RWPE2 (cell line): Measurements from ENCODE around the gene DNAJB7.
"Not testable (repeated sequence)": the region's sequence is repeated elsewhere in the genome, so short reads cannot be mapped to it uniquely, and the experiment has no call there.

Experiments used
- ATAC-seq: fragments of 200-7000 bp; cut with Tn5 transposase; 3 replicates; pipeline ENCODE4 v1.9.1; 2021; ENCODE audit warnings: low read depth
- DNase-seq: peaks from one replicate; pipeline ENCODE4 v3.0.0-alpha.2; 2020; ENCODE audit warnings: low spot score
- H3K27ac ChIP-seq: fragments of 450-650 bp; 2 replicates; pipeline ENCODE4 v1.5.1; 2017; ENCODE audit warnings: mild to moderate bottlenecking; ENCODE audit not compliant: poor library complexity, severe bottlenecking
- H3K27me3 ChIP-seq: fragments of 250-450 bp; sonication (Bioruptor Pico); 2 replicates; pipeline ENCODE4 v1.5.1; 2021; ENCODE audit warnings: mild to moderate bottlenecking, moderate library complexity; ENCODE audit not compliant: insufficient read depth, poor library complexity, severe bottlenecking
- H3K36me3 ChIP-seq: fragments of 250-450 bp; sonication (Bioruptor Pico); 2 replicates; pipeline ENCODE4 v1.5.1; 2020; ENCODE audit warnings: low read depth, mild to moderate bottlenecking, moderate library complexity
- H3K4me1 ChIP-seq: fragments of 250-450 bp; sonication (Bioruptor Pico); 2 replicates; pipeline ENCODE4 v1.5.1; 2021; ENCODE audit warnings: mild to moderate bottlenecking, moderate library complexity; ENCODE audit not compliant: insufficient read depth, poor library complexity, severe bottlenecking
- H3K4me3 ChIP-seq: fragments of 250-450 bp; sonication (Bioruptor Pico); 2 replicates; pipeline ENCODE4 v1.5.1; 2021; ENCODE audit warnings: mild to moderate bottlenecking, moderate library complexity; ENCODE audit not compliant: severe bottlenecking
- H3K9me3 ChIP-seq: fragments of 250-450 bp; sonication (Bioruptor Pico); 2 replicates; pipeline ENCODE4 v1.5.1; 2021; ENCODE audit warnings: mild to moderate bottlenecking, moderate library complexity; ENCODE audit not compliant: severe bottlenecking
- CTCF ChIP-seq: fragments of 450-650 bp; IDR thresholded peaks from one replicate; pipeline ENCODE4 v1.5.1; 2017; ENCODE audit warnings: mild to moderate bottlenecking, moderate library complexity; ENCODE audit not compliant: poor library complexity, severe bottlenecking

The DNAJB7 gene

GRCh38 chr22:40875111-40875510, 13.2 kb upstream of the DNAJB7 start:
- no peaks in the 10 kb centered on the region for H3K9me3 ChIP-seq
- peaks cover 35% of the 10 kb centered on the region for H3K36me3 ChIP-seq
- H3K27ac ChIP-seq = no peak overlapping the region
- H3K4me3 ChIP-seq = no peak overlapping the region
- no peak for DNase-seq
- ATAC-seq = no peak
- H3K4me1 ChIP-seq = no peaks in the 10 kb centered on the region
- no peak for TF ChIP-seq CTCF
- no peaks in the 10 kb centered on the region for H3K27me3 ChIP-seq

GRCh38 chr22:40874016-40874415, 12.1 kb upstream of the DNAJB7 start:
- ATAC-seq = no peak
- peaks cover 44% of the 10 kb centered on the region for H3K36me3 ChIP-seq
- DNase-seq = no peak
- no peak for TF ChIP-seq CTCF
- H3K27me3 ChIP-seq = no peaks in the 10 kb centered on the region
- no peak overlapping the region for H3K27ac ChIP-seq
- no peaks in the 10 kb centered on the region for H3K4me1 ChIP-seq
- no peaks in the 10 kb centered on the region for H3K9me3 ChIP-seq
- H3K4me3 ChIP-seq = no peak overlapping the region

GRCh38 chr22:40868379-40868778, 6.5 kb upstream of the DNAJB7 start:
- not testable (repeated sequence) for H3K27ac ChIP-seq, H3K4me1 ChIP-seq, H3K4me3 ChIP-seq, DNase-seq, H3K9me3 ChIP-seq, ATAC-seq, H3K27me3 ChIP-seq
- peaks cover 27% of the 10 kb centered on the region for H3K36me3 ChIP-seq

- H3K27ac ChIP-seq = no peak overlapping the region
- no peaks in the 10 kb centered on the region for H3K27me3 ChIP-seq
- no peak for TF ChIP-seq CTCF
- no peaks in the 10 kb centered on the region for H3K9me3 ChIP-seq
- H3K4me1 ChIP-seq = no peaks in the 10 kb centered on the region
- no peak for DNase-seq
- H3K36me3 ChIP-seq = peaks cover 34% of the 10 kb centered on the region
- no peak for ATAC-seq
- no peak overlapping the region for H3K4me3 ChIP-seq
Measured at GRCh38 chr22:40867109-40867508, 5.2 kb upstream of the DNAJB7 start.

GRCh38 chr22:40862537-40862936, 624 bp upstream of the DNAJB7 start:
- no peak overlapping the region for H3K4me3 ChIP-seq
- no peaks in the 10 kb centered on the region for H3K4me1 ChIP-seq
- no peak for ATAC-seq
- H3K27ac ChIP-seq = no peak overlapping the region
- TF ChIP-seq CTCF = no peak
- DNase-seq = no peak
- H3K9me3 ChIP-seq = no peaks in the 10 kb centered on the region
- no peaks in the 10 kb centered on the region for H3K27me3 ChIP-seq
- H3K36me3 ChIP-seq = peaks cover 29% of the 10 kb centered on the region
